Endothelial cell of umbilical vein (primary cell): ENCODE data around the gene IDI2.

Experiments
- CTCF ChIP-seq, 2 donors: IDR thresholded peaks; 1 replicate in 1 of 2; 2 replicates in 1 of 2; pipeline ENCODE4 v1.5.1; 2011; ENCODE audit warnings: low read length in 2 of 2, mild to moderate bottlenecking in 2 of 2, moderate library complexity in 2 of 2, control low read depth in 1 of 2, inconsistent platforms in 1 of 2, low read depth in 1 of 2; ENCODE audit not compliant: insufficient read depth in 1 of 2; ENCODE audit errors: extremely low read depth in 1 of 2
- EZH2 ChIP-seq: IDR thresholded peaks from 2 replicates; pipeline ENCODE4 v1.6.1; 2012; ENCODE audit warnings: borderline replicate concordance, low read depth, mild to moderate bottlenecking, moderate library complexity, low read length, inconsistent platforms; ENCODE audit not compliant: severe bottlenecking
- GATA2 ChIP-seq: IDR thresholded peaks from 2 replicates; pipeline ENCODE4 v1.7.0; 2011; ENCODE audit warnings: low read depth, mild to moderate bottlenecking, moderate library complexity, mixed read lengths, low read length; ENCODE audit not compliant: insufficient read length, insufficient read depth
- JUN ChIP-seq: IDR thresholded peaks from 2 replicates; pipeline ENCODE4 v1.6.1; 2011; ENCODE audit warnings: borderline replicate concordance, low read depth; ENCODE audit not compliant: insufficient read length, insufficient read depth
- POLR2A ChIP-seq: IDR thresholded peaks from 2 replicates; pipeline ENCODE4 v1.6.1; 2012; ENCODE audit warnings: low read depth, mild to moderate bottlenecking, control low read depth, low read length
- POLR2AphosphoS5 ChIP-seq: IDR thresholded peaks from 2 replicates; pipeline ENCODE4 v1.6.1; 2012; ENCODE audit warnings: low read depth, mild to moderate bottlenecking, control low read depth, low read length, moderate library complexity; ENCODE audit not compliant: insufficient read depth

- TF ChIP-seq POLR2AphosphoS5 = no peak
- TF ChIP-seq CTCF (IDR thresholded peaks at IDR 0.05; ENCODE audit: extremely low read depth in 1 of 2, insufficient read depth in 1 of 2, low read depth in 1 of 2, low read length in 2 of 2) = no peak
- TF ChIP-seq JUN = no peak
- TF ChIP-seq EZH2 = no peak
- no peak for TF ChIP-seq POLR2A
- TF ChIP-seq GATA2 = no peak
Measured at GRCh38 chr10:1029838-1030237, 4.2 kb upstream of the IDI2 start.
